GM21825 (cell line): ENCODE measurements around the gene GNAI3.

ENCODE experiments used
- ATAC-seq: cut with Tn5 transposase; IDR thresholded peaks from one replicate; pipeline ENCODE4 v1.9.1; 2021; ENCODE audit warnings: mild to moderate bottlenecking, moderate library complexity; ENCODE audit not compliant: unreplicated experiment

GNAI3 gene

DNA sequence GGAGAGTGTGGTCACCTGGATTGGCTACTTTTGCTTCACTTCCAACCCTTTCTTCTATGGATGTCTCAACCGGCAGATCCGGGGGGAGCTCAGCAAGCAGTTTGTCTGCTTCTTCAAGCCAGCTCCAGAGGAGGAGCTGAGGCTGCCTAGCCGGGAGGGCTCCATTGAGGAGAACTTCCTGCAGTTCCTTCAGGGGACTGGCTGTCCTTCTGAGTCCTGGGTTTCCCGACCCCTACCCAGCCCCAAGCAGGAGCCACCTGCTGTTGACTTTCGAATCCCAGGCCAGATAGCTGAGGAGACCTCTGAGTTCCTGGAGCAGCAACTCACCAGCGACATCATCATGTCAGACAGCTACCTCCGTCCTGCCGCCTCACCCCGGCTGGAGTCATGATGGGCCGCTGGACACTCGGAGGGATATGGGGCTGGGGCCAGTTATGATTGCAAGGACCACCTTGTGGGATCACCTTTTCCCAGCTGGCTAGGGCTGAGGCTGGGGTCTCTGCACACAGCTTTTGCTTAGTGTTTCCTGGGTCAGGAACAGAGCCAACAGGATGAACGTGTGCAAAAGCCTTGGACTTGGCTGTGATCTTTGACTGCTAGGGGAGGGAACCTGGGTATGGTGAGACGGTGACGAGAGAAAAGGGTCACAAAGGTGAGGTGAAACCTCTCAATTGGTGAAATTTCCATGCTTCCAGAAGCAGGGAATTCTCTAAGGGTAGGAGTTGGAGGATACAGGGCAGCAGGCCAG, 4.3 kb upstream of the GNAI3 start:
- ATAC-seq: no peak

DNA sequence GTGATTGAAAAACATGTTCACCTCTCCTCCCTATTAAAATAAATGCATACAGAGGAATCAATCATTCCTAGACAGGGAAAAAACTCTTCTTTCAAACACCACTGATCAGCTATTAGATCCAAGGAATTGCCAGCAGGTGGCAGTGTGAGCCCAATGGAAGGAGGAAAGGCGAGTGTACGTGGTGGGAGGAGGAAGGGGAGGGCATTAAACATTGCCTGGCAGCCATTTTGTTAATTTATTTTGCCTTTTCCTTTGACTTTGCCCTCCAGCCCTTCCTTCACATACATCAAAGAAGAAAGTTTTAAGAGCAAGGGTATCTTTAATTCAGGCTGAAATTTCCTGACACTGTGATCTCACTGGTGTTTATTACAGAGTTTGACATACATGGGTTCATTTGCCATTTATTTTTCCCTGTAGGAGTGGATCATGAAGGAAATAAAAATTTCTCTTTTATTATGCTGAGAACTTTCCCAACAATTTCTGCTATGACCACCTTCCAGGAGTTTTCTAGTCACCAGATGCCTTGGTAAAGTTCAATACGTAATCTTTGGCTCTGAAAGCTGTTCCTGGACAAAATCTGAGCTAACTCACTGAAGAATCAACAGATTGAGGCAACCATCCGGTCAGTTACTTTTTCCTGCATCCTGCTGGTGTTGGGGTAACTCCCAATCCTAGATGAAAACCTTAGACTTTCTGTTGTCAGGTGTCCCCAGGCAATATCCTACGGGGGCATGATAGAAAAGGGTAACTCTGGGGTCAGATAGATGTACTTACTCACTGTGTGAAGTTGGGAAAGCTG, 1.9 kb upstream of the GNAI3 start:
- ATAC-seq: peak; percentile 45

DNA sequence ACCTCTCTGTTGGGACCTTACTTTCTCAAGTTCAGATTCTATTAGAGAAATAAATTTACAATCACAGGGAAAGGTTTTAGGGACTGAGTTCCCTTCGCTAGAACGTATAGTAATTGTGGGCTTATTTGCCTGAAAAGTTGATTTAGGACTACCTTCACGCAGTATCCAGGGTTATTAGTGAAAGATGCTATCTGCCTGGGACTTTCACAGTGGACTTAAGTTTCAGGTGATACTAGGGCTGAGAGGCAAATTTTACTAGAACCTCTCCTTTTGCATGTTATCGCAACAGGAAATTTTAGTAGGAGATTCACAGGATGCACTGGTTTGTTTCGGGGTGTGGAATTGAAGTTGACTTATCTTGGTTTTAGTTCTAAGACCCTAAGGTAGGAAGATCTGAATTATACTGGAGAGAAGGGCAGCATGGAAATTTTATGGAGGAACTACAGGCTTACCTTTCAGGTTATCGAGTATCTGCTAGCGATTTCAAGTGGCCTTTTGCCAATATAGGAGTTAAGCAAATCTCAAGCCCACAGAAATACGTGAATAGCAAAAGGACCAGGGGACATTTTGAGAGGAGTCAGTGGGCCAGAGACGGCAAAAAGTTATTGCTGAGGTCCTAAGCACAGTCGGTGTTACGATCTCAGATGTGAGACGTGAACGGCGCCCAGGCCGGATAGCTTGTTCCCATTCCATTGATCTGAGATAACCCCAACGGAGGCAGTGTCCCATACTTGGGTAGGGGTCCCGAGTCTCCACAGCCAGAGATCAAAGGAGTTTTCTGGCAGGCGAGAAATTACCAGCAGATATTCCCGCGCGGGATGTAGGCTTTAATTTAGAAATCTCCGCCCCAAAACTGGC, 723 bp upstream of the GNAI3 start:
- no peak for ATAC-seq

DNA sequence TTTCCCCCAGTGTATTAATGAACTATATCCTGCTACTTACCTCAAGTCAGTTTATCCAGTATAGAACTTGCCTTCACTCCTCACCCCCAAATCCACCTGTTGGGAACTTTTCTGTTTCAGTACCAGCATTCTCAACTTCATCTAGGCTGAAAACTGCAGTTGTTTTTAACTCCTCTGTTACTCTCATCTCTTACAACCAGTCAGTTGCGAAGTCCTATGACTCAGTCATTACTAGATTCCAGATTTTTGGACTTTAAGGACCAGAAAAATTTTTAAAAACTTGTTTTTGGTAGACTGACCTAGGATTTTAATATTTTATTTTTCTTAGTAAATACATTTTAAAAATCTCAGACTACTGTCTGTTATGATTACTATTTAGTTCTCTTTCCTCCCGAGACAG, 8.1 kb downstream of the GNAI3 start:
- ATAC-seq: no peak

DNA sequence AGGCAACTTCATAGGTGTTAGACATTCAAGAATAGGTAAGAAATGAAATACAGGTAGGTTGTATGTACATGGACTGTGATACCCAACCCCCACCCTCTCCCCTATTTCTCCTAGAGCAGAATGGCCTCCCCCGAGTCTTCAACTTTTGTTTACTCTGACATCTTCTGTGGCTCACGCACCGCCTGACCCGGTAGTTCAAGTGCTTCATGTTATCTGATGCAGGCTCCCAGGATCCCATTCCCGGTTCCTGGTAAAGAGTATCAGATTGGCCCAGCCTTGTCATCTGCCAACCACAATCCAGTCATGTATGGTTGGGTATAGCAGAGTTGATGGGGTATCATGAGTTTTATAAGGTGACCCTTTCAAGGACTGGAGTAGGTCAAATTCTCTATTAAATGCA, 9.1 kb downstream of the GNAI3 start:
- no peak for ATAC-seq

DNA sequence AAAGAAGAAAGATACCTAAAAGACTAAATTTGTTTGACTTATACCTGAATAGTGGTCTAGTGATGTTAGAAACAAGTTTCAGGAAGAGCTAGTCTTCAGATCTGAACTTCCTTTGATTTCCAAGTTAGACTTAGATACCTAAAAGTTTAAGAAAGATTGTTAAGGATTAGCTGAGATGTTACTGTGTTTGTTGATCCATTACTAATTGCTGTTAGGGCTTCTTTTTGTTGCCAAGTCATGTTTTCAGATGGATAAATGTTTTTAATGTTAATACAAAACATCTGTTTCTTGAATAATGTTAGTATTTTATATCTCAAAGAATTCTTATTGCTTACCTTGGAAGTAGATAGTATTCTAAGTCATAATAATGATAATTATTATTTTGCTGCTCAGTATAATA, 11.6 kb downstream of the GNAI3 start:
- ATAC-seq: no peak

DNA sequence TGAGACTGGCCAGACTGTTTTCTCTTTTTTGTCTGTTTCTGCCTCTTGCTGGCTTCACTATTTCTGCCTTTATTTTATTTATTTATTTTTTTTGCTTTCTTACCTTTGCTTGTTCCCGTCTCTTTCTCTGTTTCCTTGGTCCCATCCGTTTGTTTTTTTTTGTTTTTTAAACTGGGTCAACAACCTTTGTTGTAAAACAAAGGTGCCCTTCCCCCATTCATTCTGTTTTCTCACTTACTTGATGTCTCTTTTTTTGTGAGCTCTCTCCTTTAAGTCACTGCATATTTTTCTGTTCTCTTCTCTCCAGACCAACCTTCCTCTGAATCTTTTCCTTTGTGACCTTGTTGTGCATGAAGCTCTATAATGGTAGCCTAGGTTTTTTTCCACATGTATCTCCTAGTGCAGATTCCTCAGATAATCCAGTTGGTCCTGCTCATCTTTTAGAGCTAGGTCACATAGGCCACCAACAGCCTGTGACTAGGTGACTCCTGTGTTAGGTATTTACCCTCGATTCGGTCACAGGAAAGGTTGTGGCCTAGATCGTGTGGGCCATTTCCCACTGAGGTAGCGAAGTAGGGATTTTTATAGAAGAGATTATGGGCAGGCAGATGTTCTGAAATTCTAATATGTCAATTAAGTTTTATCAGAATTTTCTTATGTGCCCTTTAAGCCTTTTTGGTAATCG, 15.9 kb downstream of the GNAI3 start:
- ATAC-seq: no peak

DNA sequence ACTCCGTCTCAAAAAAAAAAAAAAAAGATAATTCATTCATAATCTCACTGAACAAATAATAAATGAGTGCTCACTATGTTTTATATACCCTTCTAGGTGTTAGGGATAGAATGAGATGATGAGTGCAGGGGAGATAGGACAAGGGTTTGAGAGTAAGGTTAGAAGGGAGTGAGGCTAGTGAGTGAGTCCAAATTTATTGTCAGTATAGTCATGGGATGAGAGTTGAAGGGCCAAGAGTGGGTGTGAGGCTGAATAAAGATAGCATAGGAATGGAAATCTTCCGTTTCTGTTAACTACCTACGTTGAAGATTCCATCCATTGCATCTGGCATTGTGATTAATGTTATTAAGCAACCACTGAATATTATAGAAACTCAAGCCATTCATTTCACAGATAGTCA, 16.8 kb downstream of the GNAI3 start:
- ATAC-seq: no peak

DNA sequence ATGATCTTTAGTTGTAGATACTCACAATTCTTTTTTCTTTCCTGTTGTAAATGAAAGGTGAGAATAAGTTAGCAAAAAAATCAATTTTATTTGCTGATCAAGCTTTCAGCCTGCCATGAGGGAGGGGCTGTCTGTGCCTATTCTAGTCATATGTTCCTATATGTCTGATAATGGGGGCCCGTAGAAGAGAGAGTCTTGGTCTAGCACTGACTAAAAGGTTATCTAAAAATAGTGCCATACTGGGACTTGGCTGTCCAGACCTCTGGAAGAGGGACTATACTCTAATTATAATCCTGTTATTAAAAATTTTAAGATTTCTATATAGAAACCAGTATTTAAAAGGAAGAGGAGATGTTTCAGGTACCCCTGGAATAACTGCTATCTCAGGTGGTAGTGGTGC, 18.6 kb downstream of the GNAI3 start:
- no peak for ATAC-seq

DNA sequence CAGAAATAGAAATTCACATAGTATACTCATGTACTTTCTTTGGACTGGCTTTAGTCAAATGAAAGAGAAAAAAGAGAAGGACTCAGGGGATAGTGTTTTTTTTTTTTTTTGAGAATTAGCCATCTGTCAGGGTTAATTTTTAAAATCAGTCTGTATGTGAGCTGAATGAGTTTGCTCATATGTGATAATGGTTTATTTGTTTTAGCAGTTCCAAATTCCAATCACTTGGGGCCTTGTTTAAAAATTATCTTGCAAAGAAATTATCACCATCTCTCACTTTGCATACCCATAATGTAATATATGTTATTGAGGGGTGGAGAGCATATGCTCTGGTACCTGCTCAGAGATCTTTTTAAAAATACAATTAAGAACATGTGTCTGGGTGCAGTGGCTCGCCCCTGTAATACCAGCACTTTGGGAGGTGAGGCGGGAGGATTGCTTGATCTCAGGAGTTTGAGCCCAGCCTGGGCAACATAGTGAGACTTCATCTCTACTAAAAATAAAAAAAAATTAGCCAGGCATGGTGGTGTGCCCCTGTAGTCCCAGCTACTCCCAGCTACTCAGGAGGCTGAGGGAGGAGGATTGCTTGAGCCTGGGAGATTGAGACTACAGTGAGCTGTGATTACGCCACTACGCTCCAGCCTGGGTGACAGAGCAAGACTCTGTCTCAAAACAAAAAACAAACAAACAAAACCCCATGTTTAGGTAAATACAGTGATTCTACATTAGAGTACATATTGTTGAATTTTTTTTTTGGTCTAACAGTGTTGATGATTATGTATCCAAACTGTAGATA, 19.7 kb downstream of the GNAI3 start:
- ATAC-seq: no peak

DNA sequence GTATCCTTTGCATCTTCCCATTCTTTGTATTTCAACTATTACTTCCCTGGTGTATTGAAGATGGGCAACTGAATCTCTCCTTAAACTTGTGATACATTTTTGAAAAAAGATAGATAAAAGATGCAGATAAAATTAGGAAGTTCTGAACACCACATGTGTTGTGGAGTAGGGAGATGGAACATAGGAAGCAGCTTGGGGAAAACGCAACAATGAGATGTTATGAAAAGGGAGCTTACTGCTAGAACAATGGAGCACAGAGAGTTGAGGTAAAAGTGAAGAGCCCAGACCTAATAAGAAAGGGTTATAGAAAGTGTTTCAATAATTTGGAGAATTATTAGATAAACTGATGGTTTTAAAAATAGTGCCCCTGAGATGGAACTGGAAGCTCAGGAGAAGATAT, 20.9 kb downstream of the GNAI3 start:
- ATAC-seq: no peak

DNA sequence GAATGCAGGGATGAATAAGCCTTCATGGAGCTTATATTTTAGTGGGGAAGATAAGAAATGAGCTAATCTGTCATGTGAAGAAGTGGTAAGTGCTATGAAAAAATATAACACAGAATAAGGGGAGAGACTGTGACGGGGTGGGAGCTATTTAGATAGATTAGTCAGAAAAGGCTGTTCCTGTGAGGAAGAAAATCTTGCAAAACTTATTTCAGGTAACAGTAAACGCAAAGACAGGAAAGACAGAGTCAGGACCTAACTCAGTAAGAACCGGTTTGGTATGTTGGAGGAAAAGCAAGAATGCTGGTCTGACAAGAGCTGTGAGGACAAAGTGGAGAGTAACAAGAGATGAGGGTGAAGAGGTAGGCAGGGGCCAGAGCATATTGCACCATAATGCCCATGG, 22.0 kb downstream of the GNAI3 start:
- ATAC-seq: no peak

DNA sequence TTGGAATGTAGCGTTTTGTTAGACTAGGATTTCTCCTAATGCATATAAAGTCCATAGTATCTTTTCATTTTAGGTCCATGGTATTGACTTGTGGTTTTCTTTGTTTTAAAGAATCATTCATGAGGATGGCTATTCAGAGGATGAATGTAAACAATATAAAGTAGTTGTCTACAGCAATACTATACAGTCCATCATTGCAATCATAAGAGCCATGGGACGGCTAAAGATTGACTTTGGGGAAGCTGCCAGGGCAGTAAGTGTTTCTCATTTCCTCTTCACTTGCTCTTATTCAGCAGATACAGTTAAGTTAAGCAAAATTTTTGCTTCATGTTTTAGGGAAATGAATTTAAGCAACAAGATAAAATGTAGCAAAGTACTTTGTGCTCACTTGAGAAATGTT, 25.4 kb downstream of the GNAI3 start:
- no peak for ATAC-seq

DNA sequence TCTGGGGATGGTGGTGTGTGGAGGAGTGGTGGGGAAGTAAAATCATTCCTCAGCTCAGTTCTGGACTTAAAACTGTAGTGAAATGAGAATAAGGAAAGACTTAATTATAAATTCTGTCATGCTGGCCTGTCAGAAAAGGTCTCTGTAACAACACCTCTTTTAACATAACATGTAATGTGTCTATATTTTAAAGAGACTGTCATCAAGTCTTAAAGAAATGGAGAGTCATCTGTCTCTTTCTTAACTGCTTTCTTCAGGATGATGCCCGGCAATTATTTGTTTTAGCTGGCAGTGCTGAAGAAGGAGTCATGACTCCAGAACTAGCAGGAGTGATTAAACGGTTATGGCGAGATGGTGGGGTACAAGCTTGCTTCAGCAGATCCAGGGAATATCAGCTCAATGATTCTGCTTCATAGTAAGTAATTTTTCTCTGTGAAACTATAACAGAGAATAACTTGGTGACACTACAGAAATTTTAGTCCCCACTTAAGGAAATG, 30.6 kb downstream of the GNAI3 start:
- ATAC-seq: no peak

DNA sequence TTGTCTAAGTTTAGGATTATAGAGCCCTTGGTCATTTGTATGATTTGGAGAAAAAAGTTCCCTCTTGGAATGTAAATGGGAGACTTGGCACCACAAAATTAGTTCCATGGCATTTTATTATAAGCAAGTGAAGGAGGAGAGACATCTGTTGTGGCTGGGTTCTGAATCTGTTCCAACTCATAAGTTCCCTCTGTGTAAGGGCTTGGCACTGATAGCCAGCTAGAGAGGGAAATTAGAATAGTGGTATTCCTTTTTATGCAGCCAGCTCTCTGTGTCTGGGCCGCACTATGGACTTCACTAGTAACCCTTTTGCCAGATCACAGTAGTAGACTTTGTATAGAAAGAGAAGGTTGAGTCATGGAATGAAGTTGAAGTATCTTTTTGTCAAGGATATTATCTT, 31.1 kb downstream of the GNAI3 start:
- ATAC-seq: no peak

DNA sequence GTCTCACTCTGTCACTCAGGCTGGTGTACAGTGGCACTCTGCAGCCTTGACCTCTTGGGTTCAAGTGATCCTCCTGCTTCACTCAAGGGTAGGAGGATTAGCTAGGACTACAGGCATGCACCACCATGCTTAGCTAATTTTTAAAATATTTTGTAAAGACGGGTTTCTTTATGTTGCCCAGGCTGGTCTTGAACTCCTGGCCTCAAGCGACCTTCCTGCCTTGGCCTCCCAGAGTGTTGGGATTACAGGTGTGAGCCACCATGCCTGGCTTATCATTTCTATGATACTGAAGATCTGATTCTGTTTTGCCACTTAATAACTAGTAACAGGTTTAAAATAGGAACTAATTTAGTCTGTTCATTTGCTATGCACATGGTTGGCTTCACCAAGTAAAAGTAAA, 33.6 kb downstream of the GNAI3 start:
- no peak for ATAC-seq

DNA sequence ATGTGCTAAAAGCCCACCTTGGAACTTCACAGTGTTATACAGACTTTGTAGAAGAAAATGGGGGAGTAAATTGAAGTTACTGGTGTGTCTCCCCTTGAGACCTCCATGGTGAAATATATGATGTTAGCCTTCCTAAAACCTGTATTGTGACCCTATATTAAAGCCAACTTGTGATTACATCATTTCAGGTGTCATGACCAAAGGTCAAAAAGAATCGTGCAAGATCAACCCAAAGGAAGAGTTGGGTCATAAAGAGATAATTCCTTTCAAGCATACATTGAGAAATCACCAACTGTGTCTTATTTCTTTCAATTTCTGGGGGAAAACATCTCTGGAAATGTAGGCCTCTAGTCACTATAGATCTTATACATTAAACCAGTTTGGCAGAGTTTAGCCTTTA, 36.4 kb downstream of the GNAI3 start:
- no peak for ATAC-seq

DNA sequence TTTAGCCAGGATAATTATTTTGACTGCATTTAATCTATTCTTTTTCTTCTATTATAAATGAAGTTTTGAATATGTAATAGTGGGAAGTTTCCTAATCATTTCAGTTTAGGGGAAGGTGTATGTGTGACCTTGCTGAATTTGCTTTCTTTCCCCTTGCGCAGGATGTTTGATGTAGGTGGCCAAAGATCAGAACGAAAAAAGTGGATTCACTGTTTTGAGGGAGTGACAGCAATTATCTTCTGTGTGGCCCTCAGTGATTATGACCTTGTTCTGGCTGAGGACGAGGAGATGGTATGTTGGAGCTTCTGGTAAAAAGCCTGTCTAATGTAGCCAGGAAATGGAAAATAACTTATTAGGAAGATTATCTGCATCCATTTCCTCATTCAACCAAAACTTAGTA, 37.6 kb downstream of the GNAI3 start:
- no peak for ATAC-seq

DNA sequence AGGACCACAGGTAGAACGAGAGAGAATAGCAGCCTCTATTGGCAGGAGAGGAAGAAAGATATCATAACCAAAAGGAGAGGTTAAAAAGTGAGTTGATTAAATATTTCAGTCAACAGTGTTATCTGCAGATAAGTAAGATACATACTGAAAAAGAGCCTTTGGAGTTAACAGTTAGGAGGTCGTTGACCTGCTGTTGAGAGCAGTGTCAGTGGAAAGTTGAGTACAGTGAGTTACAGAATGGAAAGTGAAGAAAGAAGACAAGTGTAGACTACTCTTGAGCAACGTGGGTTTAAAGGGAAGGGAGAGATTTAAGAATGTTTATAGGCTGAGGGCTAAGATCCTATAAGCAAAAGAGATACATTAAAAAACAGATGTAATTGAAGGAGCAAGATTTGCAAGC, 40.8 kb downstream of the GNAI3 start:
- no peak for ATAC-seq

DNA sequence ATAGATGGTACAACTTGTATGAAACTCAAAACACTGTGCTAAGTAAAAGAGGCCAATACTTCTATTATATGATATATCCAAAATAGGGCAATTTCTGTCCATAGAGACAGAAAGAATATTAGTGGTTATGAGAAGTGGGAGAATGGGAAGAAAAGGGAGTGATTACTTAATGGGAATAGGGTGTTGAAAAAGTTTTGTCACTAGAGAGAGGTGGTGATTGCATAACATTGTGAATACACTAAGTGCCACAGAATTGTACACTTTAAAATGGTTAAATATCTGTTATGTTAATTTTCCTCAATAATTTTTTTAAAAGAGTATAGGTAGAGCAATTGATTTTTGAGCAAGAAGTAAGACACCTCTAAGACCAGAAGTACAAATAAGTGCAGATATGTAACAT, 41.3 kb downstream of the GNAI3 start:
- ATAC-seq: no peak
